ENCODE data around the gene VIL1. TPM values are rescaled to one million over a fixed set of nuclear protein-coding genes. Genes with fewer than 3 reads are reported as not detected.

The VIL1 gene
- total and polyA plus RNA-seq, 8 donors, result 10.1 to 27.9 (median 13.3) TPM

- 31 to 32% methylated on average over 3 of the region's 3 CpGs for WGBS, 2 donors
- Histone ChIP-seq H3K9me3 (no peaks in the 10 kb centered on the region), H3K4me3 (no peak overlapping the region), H3K36me3 (peaks cover 0 to 15% (median 0%) of the 10 kb centered on the region in 3 donors), H3K4me1 (peaks cover 0 to 3% (median 0%) of the 10 kb centered on the region in 3 donors), H3K27ac (no peak overlapping the region), H3K27me3 (no peaks in the 10 kb centered on the region)
- intact Hi-C loops (cut with DNase I), result loop anchor here in 1 of 3 donors (10.0 kb wide), 1 partner anchor 51 kb away; the partner anchor contains the start of gene VIL1
- DNase-seq (no peak), ATAC-seq (peak in 3 of 4 donors; percentile 60 to 76 (median 76)), FAIRE-seq (peak; percentile 68)
- TF ChIP-seq CTCF (IDR thresholded peaks at IDR 0.05), result peak in 2 of 4 donors; percentile 15 to 22
Measured at GRCh38 chr2:218465987-218466633, 47.2 kb downstream of the VIL1 start.

GRCh38 chr2:218470448-218470847 is 51.5 kb downstream of the VIL1 start:
- no peaks in the 10 kb centered on the region for H3K36me3 ChIP-seq
- TF ChIP-seq CTCF (IDR thresholded peaks at IDR 0.05), result no peak
- FAIRE-seq, result no peak
- no peak for ATAC-seq
- WGBS, 2 donors, result 0% methylated on average over 1 of the region's 1 CpG
- peaks cover 0 to 3% (median 0%) of the 10 kb centered on the region in 3 donors for H3K4me1 ChIP-seq
- intact Hi-C loops (cut with DNase I), result no loop called here
- H3K4me3 ChIP-seq, result no peak overlapping the region
- H3K27ac ChIP-seq, result no peak overlapping the region
- DNase-seq, result no peak
- no peaks in the 10 kb centered on the region for H3K27me3 ChIP-seq
- H3K9me3 ChIP-seq, result no peaks in the 10 kb centered on the region

GRCh38 chr2:218471036-218471435 is 52.1 kb downstream of the VIL1 start:
- whole genome bisulfite sequencing, 2 donors, result 91 to 100% methylated on average over 2 of the region's 2 CpGs
- Histone ChIP-seq H3K27ac (no peak overlapping the region), H3K9me3 (no peaks in the 10 kb centered on the region), H3K36me3 (peaks cover 0 to 3% (median 0%) of the 10 kb centered on the region in 3 donors), H3K4me1 (peaks cover 0 to 3% (median 0%) of the 10 kb centered on the region in 3 donors), H3K4me3 (no peak overlapping the region), H3K27me3 (no peaks in the 10 kb centered on the region)
- ATAC-seq, result no peak
- intact Hi-C loops (cut with DNase I), result no loop called here
- no peak for TF ChIP-seq CTCF (IDR thresholded peaks at IDR 0.05)
- FAIRE-seq, result no peak
- no peak for DNase-seq

- Histone ChIP-seq H3K9me3 (no peaks in the 10 kb centered on the region), H3K27ac (no peak overlapping the region), H3K36me3 (peaks cover 0 to 8% (median 0%) of the 10 kb centered on the region in 3 donors), H3K4me1 (peaks cover 0 to 3% (median 0%) of the 10 kb centered on the region in 3 donors), H3K4me3 (no peak overlapping the region), H3K27me3 (no peaks in the 10 kb centered on the region)
- no peak for DNase-seq
- 68% methylated on average over 5 of the region's 5 CpGs for WGBS, 2 donors
- FAIRE-seq, result no peak
- no peak for TF ChIP-seq CTCF (IDR thresholded peaks at IDR 0.05)
- intact Hi-C loops (cut with DNase I), result no loop called here
- ATAC-seq, result peak in 3 of 4 donors; percentile 15 to 69 (median 61)
Measured at GRCh38 chr2:218471982-218472381, 53.1 kb downstream of the VIL1 start.

GRCh38 chr2:218472988-218473387 is 54.1 kb downstream of the VIL1 start:
- no peak for DNase-seq
- no peak overlapping the region for H3K27ac ChIP-seq
- H3K36me3 ChIP-seq, result peaks cover 0 to 8% (median 0%) of the 10 kb centered on the region in 3 donors
- no peak overlapping the region for H3K4me3 ChIP-seq
- H3K9me3 ChIP-seq, result no peaks in the 10 kb centered on the region
- no peak for TF ChIP-seq CTCF (IDR thresholded peaks at IDR 0.05)
- intact Hi-C loops (cut with DNase I), result no loop called here
- no peak for FAIRE-seq
- H3K4me1 ChIP-seq, result peaks cover 0 to 3% (median 0%) of the 10 kb centered on the region in 3 donors
- peak in 1 of 4 donors; percentile 25 for ATAC-seq
- H3K27me3 ChIP-seq, result no peaks in the 10 kb centered on the region

All from pancreas (tissue), 10 donors.